ENCODE measurements around the gene ZAR1L.

ZAR1L gene

DNA sequence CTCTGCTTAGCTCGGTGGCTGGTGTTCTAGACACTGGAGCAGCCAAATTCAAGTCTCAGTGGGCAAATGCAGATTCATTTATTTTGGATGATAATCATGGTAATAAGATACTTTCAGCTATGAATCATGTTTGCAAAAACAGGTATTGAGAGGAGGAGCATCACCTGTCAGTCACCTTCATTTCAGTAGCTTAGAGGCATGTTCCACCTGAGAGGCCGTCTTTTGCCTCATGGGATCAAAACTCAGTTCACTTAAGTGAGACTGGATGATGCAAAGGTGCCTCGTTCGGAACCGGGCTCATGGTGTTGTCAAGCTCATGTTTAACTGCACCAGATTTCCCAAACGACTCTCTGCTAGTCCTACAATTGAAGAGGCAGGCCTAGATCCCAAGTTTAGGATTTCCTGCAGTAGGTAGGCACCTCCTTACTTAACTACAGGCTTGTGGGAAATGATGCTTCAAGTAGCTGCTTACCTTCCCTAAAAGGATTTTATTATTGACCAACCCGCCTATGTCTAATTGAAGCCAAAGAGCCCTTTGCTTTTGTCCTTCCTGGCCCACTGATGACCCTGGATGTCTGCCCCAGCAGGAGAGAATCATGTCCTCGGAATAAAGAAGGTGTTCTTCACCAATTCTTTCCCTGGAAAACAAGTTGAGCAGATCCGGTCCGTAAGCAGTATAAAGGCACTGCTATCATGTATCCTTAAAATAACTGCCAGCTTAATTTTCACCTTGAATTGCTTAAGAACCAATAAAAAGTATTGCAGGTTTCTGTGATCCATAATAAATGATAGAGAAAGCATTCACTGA, 60.0 kb downstream of the ZAR1L start:
- DNase-seq, result no peak

DNA sequence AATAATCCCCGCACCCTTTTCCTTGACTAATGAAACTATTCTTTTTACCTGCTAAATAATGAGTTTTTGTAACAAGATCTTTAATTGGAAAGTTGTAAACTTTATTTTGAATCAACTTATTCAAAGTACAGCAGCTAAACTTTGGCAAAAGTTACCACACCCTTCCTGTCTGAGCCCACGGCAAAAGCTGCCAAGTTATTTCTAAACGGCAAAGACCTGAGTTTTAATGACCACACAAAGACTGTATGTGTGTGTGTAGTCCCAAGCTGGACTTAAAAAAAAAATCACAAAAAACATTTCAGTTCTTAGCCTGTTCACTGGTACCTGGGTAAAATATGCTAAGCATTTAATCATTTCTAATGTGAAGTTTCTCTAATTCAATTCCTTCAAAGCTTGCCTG, 60.7 kb downstream of the ZAR1L start:
- DNase-seq, result no peak

DNA sequence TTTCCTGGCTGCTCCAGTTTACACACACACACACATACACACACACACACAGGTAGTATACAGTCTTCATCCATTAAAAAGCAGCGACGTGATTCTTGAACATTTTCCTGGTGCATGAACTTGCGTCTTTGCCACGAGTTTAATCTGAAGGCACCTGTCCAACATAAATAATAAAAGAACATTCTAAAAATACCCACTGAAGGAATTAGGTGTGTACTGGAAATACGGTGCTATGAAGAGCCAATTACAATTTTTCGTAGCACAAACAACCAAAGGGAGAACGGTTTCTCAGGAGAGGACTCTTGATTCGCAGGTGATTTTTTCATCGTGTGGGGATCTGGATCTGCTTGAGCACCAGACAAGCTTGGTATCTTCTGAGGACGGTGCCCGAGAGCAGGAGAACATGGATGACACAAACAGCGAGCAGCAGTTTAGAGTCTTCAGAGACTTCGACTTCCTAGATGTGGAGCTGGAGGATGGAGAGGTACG, 61.2 kb downstream of the ZAR1L start:
- DNase-seq, result no peak
